Measurements from ENCODE around the gene SYCE1. TPM values are rescaled to one million over a fixed set of nuclear protein-coding genes. Genes with fewer than 3 reads are reported as not detected.

Gene SYCE1
- total RNA-seq, 1 donor, result 0.72 TPM

DNA sequence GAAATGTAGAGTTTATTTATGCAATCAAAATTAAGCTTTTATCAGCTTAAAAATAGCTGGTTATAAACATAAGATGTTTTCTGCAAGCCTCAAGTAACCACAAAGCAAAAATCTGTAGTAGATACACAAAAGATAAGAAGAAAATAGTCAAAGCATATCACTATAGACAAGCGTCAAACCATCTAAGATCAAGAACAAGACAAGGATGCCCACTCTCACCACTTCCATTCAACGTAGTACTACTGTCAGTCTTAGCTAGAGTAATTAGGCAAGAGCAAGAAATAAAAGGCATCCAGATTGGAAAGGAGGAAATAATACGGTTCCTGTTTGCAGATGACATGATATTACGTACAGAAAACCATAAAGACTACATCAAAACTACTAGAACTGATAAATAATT, 55.7 kb downstream of the SYCE1 start:
- H3K4me3 ChIP-seq (ENCODE audit: insufficient read depth, low read length), result no peak overlapping the region
- no peak overlapping the region for H2AFZ ChIP-seq (ENCODE audit: low read length)
- H3K4me1 ChIP-seq (ENCODE audit: insufficient read depth, low read length), result no peaks in the 10 kb centered on the region
- H3K79me2 ChIP-seq (ENCODE audit: insufficient read depth, low read length), result no peaks in the 10 kb centered on the region
- H3K27ac ChIP-seq (ENCODE audit: low read depth, low read length), result no peak overlapping the region
- no peak overlapping the region for H3K4me2 ChIP-seq (ENCODE audit: insufficient read depth, low read length)
- H4K20me1 ChIP-seq (ENCODE audit: insufficient read depth, low read length), result no peaks in the 10 kb centered on the region
- H3K27me3 ChIP-seq (ENCODE audit: insufficient read depth, low read length), result no peaks in the 10 kb centered on the region
- TF ChIP-seq, protein P1, sequence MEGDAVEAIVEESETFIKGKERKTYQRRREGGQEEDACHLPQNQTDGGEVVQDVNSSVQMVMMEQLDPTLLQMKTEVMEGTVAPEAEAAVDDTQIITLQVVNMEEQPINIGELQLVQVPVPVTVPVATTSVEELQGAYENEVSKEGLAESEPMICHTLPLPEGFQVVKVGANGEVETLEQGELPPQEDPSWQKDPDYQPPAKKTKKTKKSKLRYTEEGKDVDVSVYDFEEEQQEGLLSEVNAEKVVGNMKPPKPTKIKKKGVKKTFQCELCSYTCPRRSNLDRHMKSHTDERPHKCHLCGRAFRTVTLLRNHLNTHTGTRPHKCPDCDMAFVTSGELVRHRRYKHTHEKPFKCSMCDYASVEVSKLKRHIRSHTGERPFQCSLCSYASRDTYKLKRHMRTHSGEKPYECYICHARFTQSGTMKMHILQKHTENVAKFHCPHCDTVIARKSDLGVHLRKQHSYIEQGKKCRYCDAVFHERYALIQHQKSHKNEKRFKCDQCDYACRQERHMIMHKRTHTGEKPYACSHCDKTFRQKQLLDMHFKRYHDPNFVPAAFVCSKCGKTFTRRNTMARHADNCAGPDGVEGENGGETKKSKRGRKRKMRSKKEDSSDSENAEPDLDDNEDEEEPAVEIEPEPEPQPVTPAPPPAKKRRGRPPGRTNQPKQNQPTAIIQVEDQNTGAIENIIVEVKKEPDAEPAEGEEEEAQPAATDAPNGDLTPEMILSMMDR (IDR thresholded peaks at IDR 0.05; ENCODE audit: extremely low read depth, low read depth, low read length), result no peak
- H3K9me3 ChIP-seq (ENCODE audit: low read depth, low read length), result no peaks in the 10 kb centered on the region
- DNase-seq (ENCODE audit: insufficient read length, low spot score, missing footprints), result no peak
- no peaks in the 10 kb centered on the region for H3K36me3 ChIP-seq (ENCODE audit: insufficient read depth, low read length)

Other genes with a start within 250 kb of the SYCE1 start
- not detected in 2 replicates for gene CALY, start 228.7 kb downstream of the SYCE1 start, total RNA-seq
- not detected in 2 replicates for gene PRAP1, start 218.2 kb downstream of the SYCE1 start, total RNA-seq
- gene FUOM, start 207.6 kb downstream of the SYCE1 start, total RNA-seq, result 5.1 and 6.5 TPM in 2 replicates
- gene ECHS1, start 192.2 kb downstream of the SYCE1 start, total RNA-seq, result 55.4 and 56.1 TPM in 2 replicates
- 5.9 and 7.6 TPM in 2 replicates for gene PAOX, start 186.3 kb downstream of the SYCE1 start, total RNA-seq
- 28.3 and 31.5 TPM in 2 replicates for gene MTG1, start 171.4 kb downstream of the SYCE1 start, total RNA-seq
- under 0.01 TPM in 2 replicates for gene SPRN, start 141.0 kb downstream of the SYCE1 start, total RNA-seq
- 5.1 and 5.6 TPM in 2 replicates for gene SCART1, start 111.6 kb downstream of the SYCE1 start, total RNA-seq
- 1.5 and 1.8 TPM in 2 replicates for gene CYP2E1, start 38.2 kb downstream of the SYCE1 start, total RNA-seq
- not detected in 2 replicates for gene FRG2B, start 61.2 kb upstream of the SYCE1 start, total RNA-seq